GM23338 (cell line): ENCODE results near the gene DCBLD1. TPM values are rescaled to one million over a fixed set of nuclear protein-coding genes. Genes with fewer than 3 reads are reported as not detected.

Experiments
- ATAC-seq: fragments of 200-7000 bp; cut with Tn5 transposase; 3 replicates; pipeline ENCODE4 v1.9.1; 2020
- DNase-seq: peaks from one replicate; pipeline ENCODE4 v3.0.0-alpha.2; 2015; ENCODE audit warnings: low spot score
- H2AFZ ChIP-seq: fragments of 200-600 bp; sonication (generic); 2 replicates; pipeline ENCODE4 v1.8.0; 2016; ENCODE audit warnings: antibody characterized with exemption, mild to moderate bottlenecking, moderate library complexity
- H3F3A ChIP-seq: fragments of 200-600 bp; sonication (generic); replicated peaks from 2 replicates; pipeline ENCODE4 v1.8.0; 2017; ENCODE audit warnings: antibody characterized with exemption, mixed run types, low read depth
- H3K27ac ChIP-seq: fragments of 200-600 bp; sonication (generic); 2 replicates; pipeline ENCODE4 v1.6.1; 2016; ENCODE audit warnings: low read depth
- H3K27me3 ChIP-seq: fragments of 200-600 bp; sonication (generic); 2 replicates; pipeline ENCODE4 v1.8.0; 2016; ENCODE audit warnings: mild to moderate bottlenecking, mixed run types, moderate library complexity; ENCODE audit not compliant: insufficient read depth
- H3K36me3 ChIP-seq: fragments of 200-600 bp; sonication (generic); 2 replicates; pipeline ENCODE4 v1.8.0; 2016; ENCODE audit warnings: mild to moderate bottlenecking; ENCODE audit not compliant: insufficient read depth
- H3K4me1 ChIP-seq: fragments of 200-600 bp; sonication (generic); 2 replicates; pipeline ENCODE4 v1.8.0; 2016; ENCODE audit warnings: mild to moderate bottlenecking, moderate library complexity; ENCODE audit not compliant: insufficient read depth
- H3K4me2 ChIP-seq: fragments of 200-600 bp; sonication (generic); 2 replicates; pipeline ENCODE4 v1.7.1; 2017; ENCODE audit warnings: mixed run types
- H3K4me3 ChIP-seq: fragments of 200-600 bp; sonication (generic); 2 replicates; pipeline ENCODE4 v1.6.1; 2016; ENCODE audit warnings: mixed run types
- H3K79me2 ChIP-seq: fragments of 200-600 bp; sonication (generic); replicated peaks from 2 replicates; pipeline ENCODE4 v1.8.0; 2017; ENCODE audit warnings: mild to moderate bottlenecking; ENCODE audit not compliant: insufficient read depth
- H3K9me2 ChIP-seq: fragments of 200-600 bp; sonication (generic); 2 replicates; pipeline ENCODE4 v1.8.0; 2017; ENCODE audit not compliant: insufficient read depth
- H4K20me1 ChIP-seq: fragments of 200-600 bp; sonication (generic); replicated peaks from 2 replicates; pipeline ENCODE4 v1.8.0; 2017; ENCODE audit warnings: mild to moderate bottlenecking; ENCODE audit not compliant: insufficient read depth
- H3K27ac Mint-ChIP-seq: 2 replicates; pipeline ENCODE4 v1.8.0; 2020; ENCODE audit warnings: inconsistent platforms, mild to moderate bottlenecking, moderate library complexity, mixed read lengths
- H3K27me3 Mint-ChIP-seq: 3 replicates; pipeline ENCODE4 v1.8.0; 2022; ENCODE audit warnings: low read depth, mild to moderate bottlenecking, moderate library complexity, mixed read lengths, inconsistent platforms; ENCODE audit not compliant: insufficient read depth, poor library complexity
- H3K36me3 Mint-ChIP-seq: 3 replicates; pipeline ENCODE4 v1.8.0; 2021; ENCODE audit warnings: low read depth, mild to moderate bottlenecking, inconsistent platforms, moderate library complexity, mixed read lengths
- H3K4me1 Mint-ChIP-seq: 3 replicates; pipeline ENCODE4 v1.8.0; 2020; ENCODE audit warnings: mild to moderate bottlenecking, inconsistent platforms, mixed read lengths
- H3K4me3 Mint-ChIP-seq: 3 replicates; pipeline ENCODE4 v1.8.0; 2021; ENCODE audit warnings: moderate library complexity, mild to moderate bottlenecking, inconsistent platforms, mixed read lengths
- H3K9me3 Mint-ChIP-seq: 3 replicates; pipeline ENCODE4 v1.8.0; 2020; ENCODE audit warnings: moderate library complexity, mild to moderate bottlenecking, inconsistent platforms, mixed read lengths
- CTCF ChIP-seq, 2 experiments: fragments of 200-600 bp in 1 of 2; sonication (generic) in 1 of 2; conservative IDR thresholded peaks; 2 replicates each; pipeline versions ENCODE4 v1.5.1 to v1.6.1; 2016 to 2017; ENCODE audit warnings: antibody characterized with exemption in 2 of 2, low read depth in 2 of 2, mild to moderate bottlenecking in 2 of 2, moderate library complexity in 1 of 2
- NANOG ChIP-seq: IDR thresholded peaks from 2 replicates; pipeline ENCODE4 v1.6.1; 2016; ENCODE audit warnings: antibody characterized with exemption, borderline replicate concordance
- ZNF462 ChIP-seq: fragments of 250-450 bp; sonication (Bioruptor Pico); IDR thresholded peaks from 2 replicates; pipeline ENCODE4 v1.5.0; 2020; ENCODE audit warnings: mild to moderate bottlenecking, moderate library complexity
- polyA plus RNA-seq: library from polyadenylated mRNA; unstranded; fragments of >200 nt; fragmentation: Nextera tagmentation; extraction: Ambion mirVana; gene quantifications from 2 replicates; pipeline ENCODE4 v1.2.1, GENCODE V29; 2016
- total RNA-seq: library from RNA; depleted of rRNA; stranded (reverse); fragments of >200 nt; shearing (Covaris generic); gene quantifications from 2 replicates; pipeline ENCODE4 v1.2.3, GENCODE V29; 2014

Gene DCBLD1
- total and polyA plus RNA-seq, 2 experiments from 2014 or later, result 4.2 to 7.6 TPM

GRCh38 chr6:117459204-117459944, 23.1 kb upstream of the DCBLD1 start:
- DNase-seq (no peak), ATAC-seq (no peak)
- Histone ChIP-seq H2AFZ (no peak overlapping the region), H3K79me2 (no peaks in the 10 kb centered on the region), H3K27ac (no peak overlapping the region), H4K20me1 (no peaks in the 10 kb centered on the region), H3K27me3 (no peaks in the 10 kb centered on the region), H3K4me1 (no peaks in the 10 kb centered on the region), H3K4me3 (no peak overlapping the region), H3F3A (no peaks in the 10 kb centered on the region), H3K4me2 (no peak overlapping the region), H3K9me2 (no peaks in the 10 kb centered on the region), H3K36me3 (no peaks in the 10 kb centered on the region)
- Mint-ChIP-seq H3K36me3 (no peaks in the 10 kb centered on the region), H3K27ac (no peak overlapping the region), H3K4me1 (no peaks in the 10 kb centered on the region), H3K9me3 (no peaks in the 10 kb centered on the region), H3K4me3 (no peak overlapping the region), H3K27me3 (peaks cover 2% of the 10 kb centered on the region)
- no peak for TF ChIP-seq NANOG
- peak; percentile 7 to 16; a peak in 1 of 4 replicates for TF ChIP-seq CTCF (conservative IDR thresholded peaks at IDR 0.05; ENCODE audit: low read depth in 2 of 2)

- no peak for TF ChIP-seq ZNF462
- Mint-ChIP-seq H3K27me3 (peaks cover 5% of the 10 kb centered on the region), H3K4me3 (no peak overlapping the region), H3K4me1 (no peaks in the 10 kb centered on the region), H3K9me3 (no peaks in the 10 kb centered on the region; the same call in 2 of the 3 replicates), H3K27ac (no peak overlapping the region), H3K36me3 (no peaks in the 10 kb centered on the region)
- no peak overlapping the region for H3K27ac ChIP-seq
- no peak overlapping the region for H3K4me3 ChIP-seq
- no peak for DNase-seq
- no peak overlapping the region for H3K4me2 ChIP-seq
- ATAC-seq, result no peak
- H3K9me2 ChIP-seq, result no peaks in the 10 kb centered on the region
- no peaks in the 10 kb centered on the region for H3K4me1 ChIP-seq
- H3K79me2 ChIP-seq, result no peaks in the 10 kb centered on the region
- no peaks in the 10 kb centered on the region for H3F3A ChIP-seq
- no peak overlapping the region for H2AFZ ChIP-seq
- H4K20me1 ChIP-seq, result no peaks in the 10 kb centered on the region
- H3K27me3 ChIP-seq, result no peaks in the 10 kb centered on the region
- no peaks in the 10 kb centered on the region for H3K36me3 ChIP-seq
These were observed 18.5 kb upstream of the DCBLD1 start for GRCh38 chr6:117463762-117464665.
